AG09319 (cell line): ENCODE measurements around the gene LTA4H.
"Not testable (repeated sequence)": the region's sequence is repeated elsewhere in the genome, so short reads cannot be mapped to it uniquely, and the experiment has no call there.

ENCODE experiments used
- DNase-seq: peaks from one replicate; pipeline ENCODE4 v3.0.0-alpha.2; 2010; ENCODE audit warnings: low read depth; ENCODE audit errors: extremely low read depth
- TF ChIP-seq, protein P1 (sequence below): IDR thresholded peaks from 2 replicates; pipeline ENCODE4 v1.5.1; 2011; ENCODE audit warnings: low read depth, mild to moderate bottlenecking, inconsistent platforms, low read length, moderate library complexity

The LTA4H gene

DNA sequence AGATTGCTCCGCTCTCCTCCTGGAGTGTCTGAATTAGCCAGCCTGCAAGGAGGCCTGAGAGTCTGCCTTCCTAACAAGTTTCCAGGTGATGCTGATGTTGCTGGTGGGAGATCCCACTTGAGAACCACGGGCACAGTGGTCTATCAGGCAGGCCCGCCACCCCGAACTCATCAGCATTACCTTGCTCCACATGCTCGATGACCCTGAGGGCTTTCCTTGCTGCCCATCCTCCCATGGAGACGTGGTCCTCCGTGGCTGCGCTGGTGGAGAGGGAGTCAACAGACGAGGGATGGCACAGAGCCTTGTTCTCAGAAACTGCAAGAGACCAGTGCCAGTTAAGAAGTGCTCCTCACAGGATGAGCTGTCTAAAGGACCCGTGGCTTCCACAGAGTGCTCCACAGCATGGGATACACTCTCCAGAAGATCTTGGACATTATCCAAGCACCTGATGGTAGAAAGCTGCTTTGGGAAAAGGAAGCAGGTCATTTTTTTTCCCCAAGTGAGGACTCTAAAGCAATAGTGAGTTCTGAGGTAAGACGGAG is 57.6 kb downstream of the LTA4H start:
- DNase-seq: no peak
- TF ChIP-seq, protein P1, sequence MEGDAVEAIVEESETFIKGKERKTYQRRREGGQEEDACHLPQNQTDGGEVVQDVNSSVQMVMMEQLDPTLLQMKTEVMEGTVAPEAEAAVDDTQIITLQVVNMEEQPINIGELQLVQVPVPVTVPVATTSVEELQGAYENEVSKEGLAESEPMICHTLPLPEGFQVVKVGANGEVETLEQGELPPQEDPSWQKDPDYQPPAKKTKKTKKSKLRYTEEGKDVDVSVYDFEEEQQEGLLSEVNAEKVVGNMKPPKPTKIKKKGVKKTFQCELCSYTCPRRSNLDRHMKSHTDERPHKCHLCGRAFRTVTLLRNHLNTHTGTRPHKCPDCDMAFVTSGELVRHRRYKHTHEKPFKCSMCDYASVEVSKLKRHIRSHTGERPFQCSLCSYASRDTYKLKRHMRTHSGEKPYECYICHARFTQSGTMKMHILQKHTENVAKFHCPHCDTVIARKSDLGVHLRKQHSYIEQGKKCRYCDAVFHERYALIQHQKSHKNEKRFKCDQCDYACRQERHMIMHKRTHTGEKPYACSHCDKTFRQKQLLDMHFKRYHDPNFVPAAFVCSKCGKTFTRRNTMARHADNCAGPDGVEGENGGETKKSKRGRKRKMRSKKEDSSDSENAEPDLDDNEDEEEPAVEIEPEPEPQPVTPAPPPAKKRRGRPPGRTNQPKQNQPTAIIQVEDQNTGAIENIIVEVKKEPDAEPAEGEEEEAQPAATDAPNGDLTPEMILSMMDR: no peak

DNA sequence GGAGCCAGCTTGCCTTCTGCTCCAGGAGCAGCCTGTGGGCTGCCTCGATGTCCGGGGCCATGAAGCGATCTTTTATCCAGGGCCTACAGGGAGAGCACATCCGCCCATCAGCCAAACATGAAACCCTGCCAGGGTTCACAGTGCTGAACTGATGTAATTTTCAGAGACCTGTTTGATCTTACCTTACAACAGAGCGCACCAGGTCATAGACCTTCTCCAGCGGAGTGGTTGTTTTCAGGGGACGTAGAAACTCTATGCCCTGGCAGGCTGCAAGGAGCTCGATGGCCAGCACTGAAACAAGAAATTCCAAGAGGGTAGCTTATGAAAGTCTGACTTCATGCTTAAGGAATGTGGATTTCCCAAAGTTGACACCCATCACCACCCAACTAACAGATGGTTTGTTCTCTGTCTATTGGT is 59.0 kb downstream of the LTA4H start:
- no peak for DNase-seq
- TF ChIP-seq, protein P1: no peak

DNA sequence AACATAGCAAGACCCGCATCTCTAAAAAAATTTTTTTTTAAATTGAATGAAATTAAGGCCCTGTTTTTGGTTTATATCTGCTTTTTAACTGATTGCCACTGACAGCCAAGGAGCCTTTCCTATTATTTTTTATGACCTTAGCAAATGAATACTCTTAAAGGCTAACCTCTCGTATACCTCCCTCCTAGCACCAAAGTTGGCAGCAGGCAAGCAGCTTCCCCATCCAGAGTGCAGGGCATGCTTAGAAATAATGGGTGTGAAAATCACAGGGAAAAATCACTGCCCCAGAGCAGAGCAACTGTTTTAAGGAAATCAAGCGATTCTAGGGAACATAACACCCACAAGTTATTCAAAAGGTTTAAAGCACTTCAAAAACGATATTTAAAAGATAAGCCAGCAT is 59.9 kb downstream of the LTA4H start:
- no peak for DNase-seq
- TF ChIP-seq, protein P1: no peak

DNA sequence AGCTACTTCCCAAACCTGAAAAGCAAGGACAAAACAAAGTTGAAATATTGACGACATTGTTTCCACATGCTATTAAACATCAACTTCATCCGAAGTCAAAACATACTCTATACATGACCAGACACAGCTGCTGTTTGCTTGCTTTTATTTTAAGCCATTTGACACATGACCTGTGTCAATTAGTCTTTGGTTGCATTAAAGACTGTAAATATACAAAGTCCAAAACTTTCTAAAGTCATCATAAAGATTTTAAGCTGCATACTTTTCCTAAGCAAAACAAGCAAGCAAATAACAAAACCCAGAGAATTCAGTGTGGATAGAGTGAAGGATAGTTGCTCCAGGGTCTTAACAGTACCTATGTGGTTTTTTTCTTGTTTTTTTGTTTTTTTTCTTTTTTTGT is 61.0 kb downstream of the LTA4H start:
- TF ChIP-seq, protein P1: no peak
- no peak for DNase-seq

DNA sequence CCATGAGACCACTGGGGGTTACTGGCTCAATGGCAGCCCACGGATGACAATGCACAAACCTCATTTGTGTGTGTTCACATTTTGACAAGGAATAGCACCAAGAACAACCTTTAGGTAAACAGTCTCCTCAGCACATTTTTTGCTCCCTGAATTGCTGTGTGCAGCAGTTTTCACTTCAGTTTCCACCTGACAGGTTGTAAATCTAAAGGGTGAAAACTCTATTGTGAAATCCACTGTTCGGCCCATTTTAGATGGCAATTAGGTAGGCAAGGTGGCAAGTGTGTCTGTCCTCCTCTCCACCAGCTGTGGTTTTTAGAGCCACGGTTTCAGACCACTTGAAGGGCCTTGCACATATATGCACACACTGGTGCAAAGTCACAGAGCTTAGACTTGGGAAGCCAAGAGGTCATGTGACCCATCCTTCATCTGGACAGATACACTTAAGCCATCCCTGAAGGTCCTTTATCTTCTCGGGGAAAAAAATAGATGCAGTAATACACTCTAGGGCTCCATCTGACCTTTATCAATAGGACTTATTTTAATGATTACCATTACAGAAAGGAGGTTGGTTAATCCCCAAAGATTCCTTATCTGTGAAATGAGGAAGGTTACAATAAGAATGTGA is 62.4 kb downstream of the LTA4H start:
- TF ChIP-seq, protein P1: no peak
- no peak for DNase-seq

DNA sequence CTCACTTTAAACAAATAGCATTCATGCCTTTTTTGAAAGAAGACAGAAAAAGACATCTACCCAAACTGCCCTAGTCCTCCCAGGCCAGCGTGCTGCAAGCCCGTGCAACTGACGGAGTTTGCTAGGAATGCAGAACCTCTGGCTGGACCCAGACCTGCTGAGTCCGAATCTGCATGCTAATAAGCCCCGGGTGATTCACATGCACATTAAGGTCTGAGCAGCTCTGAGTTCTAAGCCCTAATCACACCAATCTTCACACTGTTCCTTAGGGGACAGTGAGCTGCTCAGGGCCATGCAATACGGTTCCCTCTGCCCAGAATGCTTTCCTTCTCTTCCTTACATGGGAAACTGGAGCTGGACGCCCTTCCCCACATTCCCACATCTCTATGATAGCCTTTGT is 64.5 kb downstream of the LTA4H start:
- DNase-seq: no peak
- TF ChIP-seq, protein P1: no peak

DNA sequence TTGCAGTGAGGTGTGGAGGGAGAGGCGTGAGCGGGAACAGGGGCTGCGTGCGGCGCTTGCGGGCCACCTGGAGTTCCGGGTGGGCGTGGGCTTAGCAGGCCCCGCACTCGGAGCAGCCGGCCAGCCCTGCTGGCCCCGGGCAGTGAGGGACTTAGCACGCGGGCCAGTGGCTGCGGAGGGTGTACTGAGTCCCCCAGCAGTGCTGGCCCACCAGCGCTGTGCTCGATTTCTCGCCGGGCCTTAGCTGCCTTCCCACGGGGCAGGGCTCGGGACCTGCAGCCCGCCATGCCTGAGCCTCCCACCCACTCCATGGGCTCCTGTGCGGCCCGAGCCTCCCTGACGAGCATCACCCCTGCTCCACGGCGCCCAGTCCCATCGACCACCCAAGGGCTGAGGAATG is 66.3 kb downstream of the LTA4H start:
- not testable (repeated sequence) for DNase-seq

DNA sequence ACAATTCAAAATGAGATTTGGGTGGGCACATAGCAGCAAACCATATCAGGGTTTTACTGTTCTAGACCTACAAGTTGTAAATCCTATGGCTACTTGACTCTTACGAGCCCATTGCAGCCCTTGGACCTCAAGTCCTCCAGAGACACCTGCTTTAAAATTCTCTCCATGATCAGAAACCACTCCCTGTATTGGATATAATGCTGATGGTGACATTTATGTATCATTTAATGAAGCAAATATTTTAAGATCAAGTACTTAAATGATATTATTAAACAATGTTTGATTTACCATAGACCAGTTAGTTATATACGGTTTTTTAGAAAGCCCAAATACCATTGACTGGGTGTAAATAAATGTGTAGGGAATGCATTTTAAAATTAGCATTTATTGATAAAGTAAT is 68.1 kb downstream of the LTA4H start:
- TF ChIP-seq, protein P1: no peak
- no peak for DNase-seq
